ENCODE measurements around the gene SPDYE9.
"Not testable (repeated sequence)": the region's sequence is repeated elsewhere in the genome, so short reads cannot be mapped to it uniquely, and the experiment has no call there.

The SPDYE9 gene

GRCh38 chr7:73085938-73086337 lies at the start of gene SPDYE9:
SPDYE9 (minus strand) TSS chr7:73086038; CDS start chr7:73084238, 1,800 bp downstream.
- POLR2A ChIA-PET; CTCF ChIA-PET; H3K36me3 ChIP-seq (ENCODE audit: control insufficient read depth in 2 of 2, insufficient read depth in 1 of 2, low read length in 2 of 2); H3K4me3 ChIP-seq (ENCODE audit: low read depth, low read length); H3K27ac ChIP-seq (ENCODE audit: extremely low read depth, low read depth, low read length); H3K4me1 ChIP-seq (ENCODE audit: control insufficient read depth, insufficient read depth, low read length); H3K9me3 ChIP-seq (ENCODE audit: control insufficient read depth, insufficient read depth, low read depth, low read length): not testable (repeated sequence)

GRCh38 chr7:73134866-73135265 lies 49.0 kb upstream of the SPDYE9 start:
- H3K4me1 ChIP-seq (ENCODE audit: control insufficient read depth, insufficient read depth, low read length); POLR2A ChIA-PET; H3K9me3 ChIP-seq (ENCODE audit: control insufficient read depth, insufficient read depth, low read depth, low read length); H3K4me3 ChIP-seq (ENCODE audit: low read depth, low read length); CTCF ChIA-PET; H3K36me3 ChIP-seq (ENCODE audit: control insufficient read depth in 2 of 2, insufficient read depth in 1 of 2, low read length in 2 of 2); H3K27ac ChIP-seq (ENCODE audit: extremely low read depth, low read depth, low read length): not testable (repeated sequence)

- H3K4me3 ChIP-seq (ENCODE audit: low read depth, low read length); H3K9me3 ChIP-seq (ENCODE audit: control insufficient read depth, insufficient read depth, low read depth, low read length); H3K4me1 ChIP-seq (ENCODE audit: control insufficient read depth, insufficient read depth, low read length); H3K36me3 ChIP-seq (ENCODE audit: control insufficient read depth in 2 of 2, insufficient read depth in 1 of 2, low read length in 2 of 2); POLR2A ChIA-PET; H3K27ac ChIP-seq (ENCODE audit: extremely low read depth, low read depth, low read length); CTCF ChIA-PET: not testable (repeated sequence)
These were observed 46.9 kb upstream of the SPDYE9 start for GRCh38 chr7:73132651-73133217.

- H3K4me1 ChIP-seq (ENCODE audit: control insufficient read depth, insufficient read depth, low read length); H3K27ac ChIP-seq (ENCODE audit: extremely low read depth, low read depth, low read length); POLR2A ChIA-PET; CTCF ChIA-PET; H3K4me3 ChIP-seq (ENCODE audit: low read depth, low read length); H3K36me3 ChIP-seq (ENCODE audit: control insufficient read depth in 2 of 2, insufficient read depth in 1 of 2, low read length in 2 of 2); H3K9me3 ChIP-seq (ENCODE audit: control insufficient read depth, insufficient read depth, low read depth, low read length): not testable (repeated sequence)
These were observed 44.8 kb upstream of the SPDYE9 start for GRCh38 chr7:73130612-73131011.

GRCh38 chr7:73124126-73124525 lies 38.3 kb upstream of the SPDYE9 start:
- H3K36me3 ChIP-seq (ENCODE audit: control insufficient read depth in 2 of 2, insufficient read depth in 1 of 2, low read length in 2 of 2); CTCF ChIA-PET; H3K9me3 ChIP-seq (ENCODE audit: control insufficient read depth, insufficient read depth, low read depth, low read length); POLR2A ChIA-PET; H3K4me1 ChIP-seq (ENCODE audit: control insufficient read depth, insufficient read depth, low read length); H3K4me3 ChIP-seq (ENCODE audit: low read depth, low read length); H3K27ac ChIP-seq (ENCODE audit: extremely low read depth, low read depth, low read length): not testable (repeated sequence)

GRCh38 chr7:73122778-73123447 lies 37.1 kb upstream of the SPDYE9 start:
- POLR2A ChIA-PET; H3K4me1 ChIP-seq (ENCODE audit: control insufficient read depth, insufficient read depth, low read length); H3K27ac ChIP-seq (ENCODE audit: extremely low read depth, low read depth, low read length); H3K9me3 ChIP-seq (ENCODE audit: control insufficient read depth, insufficient read depth, low read depth, low read length); H3K4me3 ChIP-seq (ENCODE audit: low read depth, low read length); H3K36me3 ChIP-seq (ENCODE audit: control insufficient read depth in 2 of 2, insufficient read depth in 1 of 2, low read length in 2 of 2); CTCF ChIA-PET: not testable (repeated sequence)

GRCh38 chr7:73118155-73118554 lies 32.3 kb upstream of the SPDYE9 start:
- H3K9me3 ChIP-seq (ENCODE audit: control insufficient read depth, insufficient read depth, low read depth, low read length); H3K4me1 ChIP-seq (ENCODE audit: control insufficient read depth, insufficient read depth, low read length); H3K4me3 ChIP-seq (ENCODE audit: low read depth, low read length); CTCF ChIA-PET; H3K27ac ChIP-seq (ENCODE audit: extremely low read depth, low read depth, low read length); POLR2A ChIA-PET; H3K36me3 ChIP-seq (ENCODE audit: control insufficient read depth in 2 of 2, insufficient read depth in 1 of 2, low read length in 2 of 2): not testable (repeated sequence)

- H3K4me3 ChIP-seq (ENCODE audit: low read depth, low read length); CTCF ChIA-PET; H3K9me3 ChIP-seq (ENCODE audit: control insufficient read depth, insufficient read depth, low read depth, low read length); POLR2A ChIA-PET; H3K27ac ChIP-seq (ENCODE audit: extremely low read depth, low read depth, low read length); H3K4me1 ChIP-seq (ENCODE audit: control insufficient read depth, insufficient read depth, low read length); H3K36me3 ChIP-seq (ENCODE audit: control insufficient read depth in 2 of 2, insufficient read depth in 1 of 2, low read length in 2 of 2): not testable (repeated sequence)
These were observed 28.0 kb downstream of the SPDYE9 start, which contains the start of gene SPDYE11 for GRCh38 chr7:73057811-73058210. SPDYE11 (minus strand) TSS chr7:73057911; CDS start chr7:73056111, 1,800 bp downstream.

- H3K27ac ChIP-seq (ENCODE audit: extremely low read depth, low read depth, low read length); H3K4me1 ChIP-seq (ENCODE audit: control insufficient read depth, insufficient read depth, low read length); H3K36me3 ChIP-seq (ENCODE audit: control insufficient read depth in 2 of 2, insufficient read depth in 1 of 2, low read length in 2 of 2); H3K4me3 ChIP-seq (ENCODE audit: low read depth, low read length); H3K9me3 ChIP-seq (ENCODE audit: control insufficient read depth, insufficient read depth, low read depth, low read length); POLR2A ChIA-PET; CTCF ChIA-PET: not testable (repeated sequence)
These were observed 56.2 kb downstream of the SPDYE9 start, which contains the start of gene SPDYE8 for GRCh38 chr7:73029666-73030065. SPDYE8 (minus strand) TSS chr7:73029766; CDS start chr7:73027966, 1,800 bp downstream.

Measured in HEK293 (cell line).